ENCODE results near the gene ELOVL2.

The ELOVL2 gene

GRCh38 chr6:11042750-11043377 lies 1.2 kb downstream of the ELOVL2 start:
- TF ChIP-seq EZH2phosphoT487 (IDR thresholded peaks at IDR 0.05; ENCODE audit: borderline replicate concordance) = no peak
- no peak for TF ChIP-seq CTCF (conservative IDR thresholded peaks at IDR 0.05; ENCODE audit: low read length)
- H4K20me1 ChIP-seq (ENCODE audit: insufficient read depth, low read length, poor library complexity, severe bottlenecking) = no peaks in the 10 kb centered on the region
- no peak overlapping the region for H2AFZ ChIP-seq (ENCODE audit: low read length)
- no peak overlapping the region for H3K4me3 ChIP-seq (ENCODE audit: low read length, poor library complexity, severe bottlenecking)
- H3K4me1 ChIP-seq (ENCODE audit: insufficient read depth, low read length, poor library complexity, severe bottlenecking) = no peaks in the 10 kb centered on the region
- H3F3A ChIP-seq (ENCODE audit: low read depth) = no peaks in the 10 kb centered on the region
- H3K27me3 ChIP-seq (ENCODE audit: insufficient read depth, low read length, poor library complexity, severe bottlenecking) = no peaks in the 10 kb centered on the region
- no peaks in the 10 kb centered on the region for H3K9me2 ChIP-seq (replicated peaks; ENCODE audit: low read depth, low read length)
- H3K36me3 ChIP-seq (ENCODE audit: insufficient read depth, low read length) = no peaks in the 10 kb centered on the region
- no peak overlapping the region for H3K4me2 ChIP-seq (ENCODE audit: low read depth, low read length, poor library complexity, severe bottlenecking)
- no peaks in the 10 kb centered on the region for H3K9me3 ChIP-seq (ENCODE audit: insufficient read depth, low read depth, low read length)
- H3K9ac ChIP-seq (ENCODE audit: low read depth, low read length, poor library complexity, severe bottlenecking) = no peak overlapping the region
- H3K79me2 ChIP-seq (ENCODE audit: insufficient read depth, low read length) = no peaks in the 10 kb centered on the region

DNA sequence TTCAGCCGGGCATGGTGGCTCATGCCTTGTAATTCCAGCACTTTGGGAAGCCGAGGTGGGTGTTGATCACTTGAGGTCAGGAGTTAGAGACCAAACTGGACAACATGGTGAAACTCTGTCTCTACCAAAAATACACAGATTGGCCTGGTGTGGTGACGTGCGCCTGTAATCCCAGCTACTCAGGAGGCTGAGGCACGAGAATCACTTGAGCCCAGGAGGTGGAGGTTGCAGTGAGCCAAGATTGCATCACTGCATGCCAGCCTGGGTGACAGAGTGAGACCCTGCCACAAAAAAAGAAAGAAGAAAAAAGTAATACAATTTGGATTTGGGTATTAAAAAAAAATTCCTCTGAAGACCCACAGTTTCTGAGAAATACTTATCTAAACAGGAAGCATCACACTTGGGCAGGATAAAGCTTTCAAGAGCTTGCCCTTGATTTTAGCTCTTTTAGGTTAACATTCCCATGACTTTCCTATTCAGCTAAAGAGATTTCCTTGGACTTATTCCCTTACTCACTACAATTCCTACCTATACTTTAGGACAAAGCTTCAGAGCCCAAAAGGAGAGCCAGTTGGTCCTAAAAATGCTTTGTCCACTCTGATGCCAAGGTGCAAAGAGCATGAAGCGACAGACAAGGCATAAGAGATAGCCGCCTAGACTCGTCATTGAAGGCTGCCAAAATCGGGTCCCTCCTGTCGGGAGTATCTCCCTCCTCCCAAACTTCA lies 1.9 kb downstream of the ELOVL2 start:
- H3F3A ChIP-seq (ENCODE audit: low read depth) = no peaks in the 10 kb centered on the region
- no peak overlapping the region for H3K4me2 ChIP-seq (ENCODE audit: low read depth, low read length, poor library complexity, severe bottlenecking)
- H4K20me1 ChIP-seq (ENCODE audit: insufficient read depth, low read length, poor library complexity, severe bottlenecking) = no peaks in the 10 kb centered on the region
- no peaks in the 10 kb centered on the region for H3K9me3 ChIP-seq (ENCODE audit: insufficient read depth, low read depth, low read length)
- no peak for TF ChIP-seq EZH2phosphoT487 (IDR thresholded peaks at IDR 0.05; ENCODE audit: borderline replicate concordance)
- no peak for TF ChIP-seq CTCF (conservative IDR thresholded peaks at IDR 0.05; ENCODE audit: low read length)
- no peak overlapping the region for H3K9ac ChIP-seq (ENCODE audit: low read depth, low read length, poor library complexity, severe bottlenecking)
- H3K36me3 ChIP-seq (ENCODE audit: insufficient read depth, low read length) = no peaks in the 10 kb centered on the region
- H3K4me1 ChIP-seq (ENCODE audit: insufficient read depth, low read length, poor library complexity, severe bottlenecking) = no peaks in the 10 kb centered on the region
- no peak overlapping the region for H2AFZ ChIP-seq (ENCODE audit: low read length)
- no peak overlapping the region for H3K4me3 ChIP-seq (ENCODE audit: low read length, poor library complexity, severe bottlenecking)
- H3K27me3 ChIP-seq (ENCODE audit: insufficient read depth, low read length, poor library complexity, severe bottlenecking) = no peaks in the 10 kb centered on the region
- no peaks in the 10 kb centered on the region for H3K79me2 ChIP-seq (ENCODE audit: insufficient read depth, low read length)
- H3K9me2 ChIP-seq (replicated peaks; ENCODE audit: low read depth, low read length) = no peaks in the 10 kb centered on the region

DNA sequence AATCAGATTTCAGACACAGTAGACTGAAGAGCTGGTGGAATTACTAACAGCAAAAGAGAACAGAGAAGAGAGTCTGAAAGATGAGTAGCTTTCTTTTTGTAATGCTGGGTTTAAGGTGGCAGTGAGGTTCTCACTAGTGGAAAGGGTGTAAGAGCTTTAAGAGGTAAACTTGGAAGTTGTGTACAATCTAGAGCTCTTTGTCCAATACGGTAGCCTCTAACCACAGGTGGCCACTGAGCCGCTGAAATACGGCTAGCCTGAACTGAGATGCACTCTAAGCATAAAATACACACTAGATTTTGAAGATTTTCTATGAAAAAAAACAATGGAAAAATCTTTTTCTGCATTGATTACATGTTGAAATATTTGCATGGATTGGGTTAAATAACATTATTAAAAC lies 4.0 kb downstream of the ELOVL2 start:
- H3K36me3 ChIP-seq (ENCODE audit: insufficient read depth, low read length) = no peaks in the 10 kb centered on the region
- no peaks in the 10 kb centered on the region for H3K9me2 ChIP-seq (replicated peaks; ENCODE audit: low read depth, low read length)
- no peaks in the 10 kb centered on the region for H3K27me3 ChIP-seq (ENCODE audit: insufficient read depth, low read length, poor library complexity, severe bottlenecking)
- H3K9ac ChIP-seq (ENCODE audit: low read depth, low read length, poor library complexity, severe bottlenecking) = no peak overlapping the region
- no peak overlapping the region for H2AFZ ChIP-seq (ENCODE audit: low read length)
- no peaks in the 10 kb centered on the region for H4K20me1 ChIP-seq (ENCODE audit: insufficient read depth, low read length, poor library complexity, severe bottlenecking)
- H3F3A ChIP-seq (ENCODE audit: low read depth) = no peaks in the 10 kb centered on the region
- H3K4me3 ChIP-seq (ENCODE audit: low read length, poor library complexity, severe bottlenecking) = no peak overlapping the region
- no peaks in the 10 kb centered on the region for H3K9me3 ChIP-seq (ENCODE audit: insufficient read depth, low read depth, low read length)
- TF ChIP-seq CTCF (conservative IDR thresholded peaks at IDR 0.05; ENCODE audit: low read length) (no peak), EZH2phosphoT487 (IDR thresholded peaks at IDR 0.05; ENCODE audit: borderline replicate concordance) (no peak)
- no peak overlapping the region for H3K4me2 ChIP-seq (ENCODE audit: low read depth, low read length, poor library complexity, severe bottlenecking)
- no peaks in the 10 kb centered on the region for H3K4me1 ChIP-seq (ENCODE audit: insufficient read depth, low read length, poor library complexity, severe bottlenecking)
- no peaks in the 10 kb centered on the region for H3K79me2 ChIP-seq (ENCODE audit: insufficient read depth, low read length)
